GM18868 (cell line): Measurements from ENCODE around the gene STK31.
A peak's percentile ranks its signal among the peaks of the same experiment; 100 is the strongest.
"Not testable (repeated sequence)": the region's sequence is repeated elsewhere in the genome, so short reads cannot be mapped to it uniquely, and the experiment has no call there.

Experiments
- ATAC-seq: cut with Tn5 transposase; IDR thresholded peaks from one replicate; pipeline ENCODE4 v1.9.1; 2021; ENCODE audit warnings: mild to moderate bottlenecking, moderate library complexity; ENCODE audit not compliant: unreplicated experiment

Gene STK31

DNA sequence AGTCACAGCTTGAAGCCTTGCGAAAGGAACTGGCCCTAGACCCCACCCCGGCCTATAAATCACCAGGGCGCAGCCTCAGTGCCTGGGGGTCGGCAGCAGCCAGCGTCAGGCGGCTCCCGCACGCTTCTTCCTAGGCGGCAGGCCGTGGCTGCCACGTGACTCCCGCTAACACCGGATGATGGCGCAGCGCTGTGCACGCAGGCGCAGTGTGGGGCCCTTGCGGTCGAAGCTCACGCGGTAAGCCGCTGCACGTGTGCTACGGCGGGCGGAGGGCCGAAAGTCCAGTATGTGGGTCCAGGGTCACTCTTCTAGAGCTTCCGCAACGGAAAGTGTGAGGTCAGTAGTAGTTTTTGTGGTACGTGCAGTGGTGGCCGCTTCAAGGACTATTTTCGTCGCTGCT, at the start of gene STK31:
TSS of gene STK31 (plus strand) at position 220 of the 400 bp plus-strand sequence. CDS start at position 287, 67 bp downstream.
- no peak for ATAC-seq

DNA sequence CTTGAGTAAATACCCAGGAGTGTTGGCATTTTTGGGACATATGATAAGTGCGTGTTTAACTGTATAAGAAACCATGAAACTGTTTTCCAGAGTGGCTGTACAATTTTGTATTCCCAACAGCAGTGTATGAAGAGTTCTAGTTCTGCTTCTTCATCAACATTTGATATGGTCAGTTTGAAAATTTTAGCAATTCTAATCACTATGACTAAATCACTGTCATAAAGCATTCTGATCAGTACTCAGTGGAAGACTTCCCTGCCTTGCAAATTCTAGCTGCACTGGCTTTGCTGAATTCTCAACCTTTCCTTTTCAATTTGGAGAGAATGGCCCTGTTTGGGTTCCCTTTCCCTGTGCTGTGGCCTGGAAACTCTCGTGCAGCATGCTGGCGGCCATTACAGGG, 48.6 kb upstream of the STK31 start:
- ATAC-seq = no peak

GRCh38 chr7:23662124-23662983, 47.7 kb upstream of the STK31 start:
- no peak for ATAC-seq

GRCh38 chr7:23662984-23663313, 47.1 kb upstream of the STK31 start:
- no peak for ATAC-seq

GRCh38 chr7:23664122-23664521, 45.9 kb upstream of the STK31 start:
- ATAC-seq = no peak

DNA sequence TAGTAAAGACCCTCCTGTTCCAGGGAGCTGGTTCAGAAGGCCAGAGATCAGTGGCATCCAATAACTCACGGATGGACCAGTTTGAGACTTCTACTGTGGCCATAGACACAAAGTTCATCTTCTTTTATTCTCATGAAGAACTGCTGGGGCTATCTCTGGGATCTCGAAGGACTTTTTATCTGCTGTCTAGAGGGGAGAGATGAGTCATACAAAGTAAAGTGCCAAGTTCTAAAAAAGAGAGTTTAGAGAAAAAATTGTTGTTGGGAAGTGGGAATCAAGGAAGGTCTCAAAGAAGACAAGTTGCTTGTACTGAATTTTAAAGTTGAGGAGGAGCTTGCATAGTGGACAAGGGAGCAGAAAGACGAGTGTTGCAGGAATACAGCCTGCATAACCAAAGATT, 38.0 kb upstream of the STK31 start:
- no peak for ATAC-seq

GRCh38 chr7:23679898-23680413, 30.1 kb upstream of the STK31 start, which contains the start of gene FAM221A:
TSS of gene FAM221A (plus strand) at chr7:23680199. CDS start at chr7:23680219, 20 bp downstream.
- ATAC-seq = peak; percentile 98

- peak; percentile 37 for ATAC-seq
Measured at GRCh38 chr7:23680414-23681405, 29.3 kb upstream of the STK31 start.

- not testable (repeated sequence) for ATAC-seq
Measured at GRCh38 chr7:23684041-23684440, 26.0 kb upstream of the STK31 start.

- no peak for ATAC-seq
Measured at GRCh38 chr7:23685731-23686130, 24.3 kb upstream of the STK31 start.

DNA sequence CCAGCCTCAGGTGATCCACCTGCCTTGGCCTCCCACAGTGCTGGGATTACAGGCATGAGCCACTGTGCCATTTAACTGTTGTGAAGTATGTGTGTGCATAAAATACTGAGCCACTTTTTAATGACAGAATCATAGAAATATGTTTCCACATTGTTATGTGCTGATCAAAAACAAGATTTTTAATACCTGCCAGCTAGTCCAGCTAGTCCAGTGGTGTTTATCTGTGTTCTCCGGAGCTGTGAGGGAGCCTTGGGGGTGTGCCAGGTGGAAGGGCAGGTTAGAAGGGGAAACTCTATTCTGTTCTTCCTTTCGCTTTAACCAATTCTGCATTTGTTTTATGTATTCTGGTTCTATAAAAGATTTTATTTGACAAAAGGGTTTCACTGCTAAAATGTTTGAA, 23.0 kb upstream of the STK31 start:
- no peak for ATAC-seq

DNA sequence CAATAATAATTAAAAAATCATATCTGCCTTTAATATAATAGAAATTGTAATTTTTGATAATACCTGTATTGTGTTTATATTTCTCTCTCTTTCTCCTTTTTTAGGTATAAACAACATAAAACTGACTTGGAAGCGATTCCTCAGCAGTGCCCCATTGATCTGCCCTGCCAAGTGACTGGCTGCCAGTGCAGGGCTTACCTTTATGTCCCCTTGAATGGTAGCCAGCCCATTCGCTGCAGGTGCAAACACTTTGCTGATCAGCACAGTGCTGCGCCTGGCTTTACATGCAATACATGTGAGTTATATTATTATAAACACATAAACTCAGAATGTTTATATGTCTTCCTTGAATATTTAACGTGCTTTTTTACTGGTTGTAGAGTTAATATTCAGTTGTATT, 20.9 kb upstream of the STK31 start:
- no peak for ATAC-seq

DNA sequence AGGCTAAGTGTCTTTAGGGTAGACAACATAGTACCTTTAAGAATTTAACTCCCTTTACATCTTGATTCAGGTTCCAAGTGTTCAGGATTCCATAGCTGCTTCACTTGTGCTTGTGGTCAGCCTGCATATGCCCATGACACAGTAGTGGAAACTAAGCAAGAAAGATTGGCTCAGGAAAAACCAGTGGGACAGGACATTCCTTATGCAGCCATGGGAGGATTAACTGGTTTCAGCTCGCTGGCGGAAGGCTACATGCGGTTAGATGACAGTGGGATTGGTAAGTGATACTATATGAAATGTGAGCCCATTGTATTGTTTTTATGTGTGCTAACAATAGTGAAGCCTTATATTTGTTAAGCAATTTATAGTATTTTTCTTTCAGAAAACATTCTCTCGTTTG, 18.7 kb upstream of the STK31 start:
- ATAC-seq = no peak

DNA sequence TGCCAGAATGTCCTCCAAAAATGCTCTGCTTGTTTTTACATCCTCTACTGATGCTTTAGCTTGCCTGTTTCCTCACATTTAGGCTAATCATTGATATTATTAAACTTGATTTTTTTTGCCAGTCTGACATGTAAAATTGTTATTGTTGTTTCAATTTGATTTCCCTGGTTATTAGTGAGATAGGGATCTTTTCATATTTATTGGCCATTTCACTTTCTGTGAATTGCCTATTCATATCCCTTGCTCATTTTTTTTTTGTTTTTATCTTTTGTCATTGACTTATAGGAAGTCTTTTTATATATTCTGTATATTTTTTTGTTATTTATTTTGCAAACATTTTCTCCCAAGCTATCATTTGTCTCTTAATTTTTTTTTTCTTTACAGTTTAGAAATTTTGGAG, 16.8 kb upstream of the STK31 start:
- no peak for ATAC-seq

DNA sequence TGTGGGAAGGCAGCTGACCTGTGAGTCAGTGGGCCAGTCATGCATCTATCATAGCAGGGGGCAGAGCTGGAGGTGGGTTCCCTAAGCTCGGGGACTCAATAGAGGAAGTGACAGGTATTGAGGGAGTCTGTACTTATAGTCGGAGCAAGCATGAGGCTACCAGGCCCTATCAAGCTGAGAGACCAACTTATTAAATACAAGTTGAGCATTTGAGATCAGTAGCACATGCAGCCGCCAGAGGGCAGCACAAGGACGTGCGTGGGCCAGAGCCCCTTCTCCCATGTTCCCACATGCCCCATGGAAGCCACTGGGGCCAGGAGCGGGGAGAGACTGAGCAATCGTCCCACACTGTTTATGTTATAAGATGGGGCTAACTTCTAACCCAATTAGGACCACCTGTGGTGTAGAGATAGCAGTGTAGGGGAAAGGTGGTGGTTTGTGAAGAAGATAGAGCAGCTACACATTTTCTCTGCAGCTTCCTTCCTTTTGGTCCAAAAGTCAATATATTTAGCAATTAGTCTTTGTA, 13.0 kb upstream of the STK31 start:
- no peak for ATAC-seq

DNA sequence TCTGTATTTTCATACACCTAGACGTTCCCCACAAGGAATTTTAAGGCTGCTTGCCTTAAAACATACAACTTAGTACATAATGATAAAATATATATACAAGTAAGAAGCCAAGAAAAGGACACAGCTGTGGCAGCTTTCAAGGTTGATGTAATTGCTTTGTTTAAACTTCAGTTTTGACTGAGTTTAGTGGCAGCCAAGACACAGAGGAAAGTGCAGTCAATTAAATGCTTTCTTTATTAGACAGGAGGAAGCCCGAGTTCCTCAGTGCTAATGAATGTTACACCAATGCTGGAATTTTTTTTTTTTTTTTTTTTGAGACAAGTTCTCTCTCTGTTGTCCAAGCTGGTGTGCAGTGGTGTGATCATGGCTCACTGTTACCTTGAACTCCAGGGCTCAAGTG, 11.2 kb upstream of the STK31 start:
- no peak for ATAC-seq

DNA sequence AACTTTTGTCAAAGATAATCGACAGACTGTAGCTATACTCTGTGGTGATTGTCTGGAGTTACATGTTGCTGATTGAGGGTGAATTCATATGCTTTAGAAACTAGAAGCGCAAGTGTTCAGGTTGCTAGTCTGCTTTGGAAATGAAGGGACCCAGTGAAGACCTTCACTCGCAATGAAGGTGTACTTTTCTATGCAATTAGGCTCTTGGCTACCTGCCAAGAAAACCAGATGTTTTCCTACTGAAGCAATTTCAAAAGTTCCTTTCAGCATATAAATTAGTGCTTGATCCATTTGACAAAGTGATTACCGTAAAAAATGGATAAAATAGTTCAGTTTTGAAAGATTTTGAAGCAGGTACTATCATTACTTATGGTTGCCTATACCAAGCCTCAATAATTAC, 10.0 kb upstream of the STK31 start:
- ATAC-seq = no peak

GRCh38 chr7:23709081-23709750, 803 bp upstream of the STK31 start:
- no peak for ATAC-seq

DNA sequence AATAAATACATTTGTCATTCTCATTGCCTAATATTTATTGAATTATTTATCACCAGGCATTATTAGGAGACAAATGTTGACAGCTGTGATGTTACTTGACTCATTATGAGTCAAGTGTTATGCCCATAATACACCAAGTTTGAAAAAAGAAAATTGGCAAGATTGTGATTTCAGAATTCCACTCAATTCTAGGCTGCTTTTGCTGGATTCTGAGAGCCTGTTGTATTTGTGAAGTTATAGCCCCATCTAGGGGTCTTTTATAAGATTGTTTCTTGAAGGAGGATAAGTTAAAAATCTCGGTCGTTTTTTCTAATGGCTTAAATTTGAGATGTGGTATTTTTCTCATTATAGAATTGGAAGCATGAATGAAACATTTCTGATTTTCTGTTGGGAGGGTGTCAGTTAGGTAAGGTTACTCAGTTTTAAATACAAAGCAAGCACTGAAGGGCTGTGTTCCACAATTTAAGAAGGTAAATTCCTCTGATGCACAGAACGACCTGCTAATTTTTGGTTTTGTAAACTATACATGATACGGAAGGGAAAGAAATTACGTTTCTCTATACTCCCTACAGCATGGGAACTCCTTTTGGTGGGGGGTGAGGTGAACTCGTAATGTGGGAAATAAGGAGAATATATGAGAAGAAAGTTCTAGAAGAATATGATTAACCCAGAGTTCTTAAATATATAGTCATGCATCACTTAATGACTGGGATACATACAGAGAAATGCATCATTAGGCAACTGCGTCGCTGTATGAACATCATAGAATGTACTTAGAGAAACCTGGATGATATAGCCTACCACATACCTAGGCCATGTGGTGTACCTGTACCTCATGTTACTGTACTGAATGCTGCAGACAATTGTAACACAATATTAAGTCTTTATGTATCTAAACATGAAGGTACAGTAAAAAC, 2.6 kb downstream of the STK31 start:
- no peak for ATAC-seq
